Skeletal muscle satellite cell (primary cell): Measurements from ENCODE around the gene KMT2B.

ENCODE experiments used
- H3K27me3 ChIP-seq: 2 replicates; pipeline ENCODE4 v1.7.0; 2013; ENCODE audit warnings: low read length; ENCODE audit not compliant: control insufficient read depth, insufficient read depth
- H3K36me3 ChIP-seq: 2 replicates; pipeline ENCODE4 v1.7.0; 2013; ENCODE audit warnings: mild to moderate bottlenecking, control low read depth, low read length; ENCODE audit not compliant: insufficient read depth
- H3K4me1 ChIP-seq: 2 replicates; pipeline ENCODE4 v1.7.0; 2013; ENCODE audit warnings: low read length; ENCODE audit not compliant: control insufficient read depth, insufficient read depth
- H3K4me2 ChIP-seq: 2 replicates; pipeline ENCODE4 v1.7.0; 2013; ENCODE audit warnings: mild to moderate bottlenecking, low read length
- H3K4me3 ChIP-seq: 2 replicates; pipeline ENCODE4 v1.7.0; 2013; ENCODE audit warnings: low read length
- H3K9ac ChIP-seq: 2 replicates; pipeline ENCODE4 v1.7.0; 2013; ENCODE audit warnings: mild to moderate bottlenecking, low read depth, low read length, moderate library complexity
- H3K9me3 ChIP-seq: replicated peaks from 2 replicates; pipeline ENCODE4 v1.7.0; 2013; ENCODE audit warnings: mild to moderate bottlenecking, control low read depth, low read length

The KMT2B gene

DNA sequence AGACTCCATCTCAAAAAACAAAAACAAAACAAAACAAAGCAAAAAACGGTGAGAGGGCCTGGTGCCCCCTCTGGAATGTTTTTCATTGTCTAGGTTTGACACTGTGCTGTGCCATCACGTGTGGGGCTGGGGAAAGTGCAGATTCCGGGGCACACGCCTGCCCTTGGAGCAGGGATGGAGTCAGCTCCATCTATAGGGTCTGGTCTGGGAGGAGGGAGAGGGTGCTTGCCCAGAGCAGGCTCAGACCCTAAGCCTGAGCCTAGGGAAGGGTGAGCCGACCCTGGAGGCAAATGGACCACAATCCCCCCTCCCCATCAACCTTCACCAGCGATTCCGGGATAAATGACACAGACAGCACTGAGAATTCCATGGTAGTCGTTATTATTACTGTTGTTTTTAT lies 24.4 kb upstream of the KMT2B start:
- H3K4me2 ChIP-seq, result no peak overlapping the region
- no peaks in the 10 kb centered on the region for H3K9me3 ChIP-seq
- peaks cover 2% of the 10 kb centered on the region for H3K27me3 ChIP-seq
- no peak overlapping the region for H3K4me3 ChIP-seq
- H3K9ac ChIP-seq, result no peak overlapping the region
- H3K36me3 ChIP-seq, result no peaks in the 10 kb centered on the region
- H3K4me1 ChIP-seq, result no peaks in the 10 kb centered on the region

DNA sequence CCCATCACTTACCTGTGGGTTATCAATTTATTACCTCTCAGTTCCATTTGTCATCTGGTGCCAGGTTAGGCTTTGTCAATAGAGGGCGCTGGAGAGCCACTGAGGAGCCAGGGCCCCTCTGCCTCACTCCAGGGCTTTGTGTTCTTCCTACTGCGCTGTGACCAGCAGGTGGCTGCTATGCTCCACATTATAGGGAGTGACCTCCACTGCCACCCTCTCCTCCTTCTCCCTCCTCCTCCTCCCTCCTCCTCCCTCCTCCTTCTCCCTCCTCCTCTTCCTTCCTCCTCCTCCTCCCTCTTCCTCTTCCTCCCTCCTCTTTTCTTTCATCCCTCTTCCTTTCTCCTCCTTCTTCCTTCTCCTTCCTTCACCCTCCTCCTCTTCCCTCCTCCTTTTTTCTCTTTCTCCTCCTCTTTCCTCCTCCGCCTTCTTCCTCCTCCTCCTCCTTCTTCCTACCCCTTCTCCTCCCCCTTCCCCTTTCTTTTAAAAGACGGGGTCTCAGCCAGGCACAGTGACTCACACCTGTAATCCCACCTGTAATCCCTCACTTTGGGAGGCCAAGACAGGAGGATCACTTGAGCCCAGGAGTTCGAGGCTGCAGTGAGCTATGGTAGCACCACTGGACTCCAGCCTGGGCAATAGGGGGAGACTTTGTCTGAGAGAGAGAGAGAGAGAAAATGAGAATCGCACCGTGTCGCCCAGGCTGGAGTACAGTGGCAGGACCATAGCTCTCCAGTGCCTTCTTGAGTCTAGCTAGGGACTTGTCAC lies 23.8 kb upstream of the KMT2B start:
- Histone ChIP-seq H3K9me3 (no peaks in the 10 kb centered on the region), H3K4me2 (no peak overlapping the region), H3K27me3 (peaks cover 2% of the 10 kb centered on the region), H3K4me1 (no peaks in the 10 kb centered on the region), H3K36me3 (no peaks in the 10 kb centered on the region), H3K9ac (no peak overlapping the region), H3K4me3 (no peak overlapping the region)

- Histone ChIP-seq H3K4me3 (no peak overlapping the region), H3K9me3 (no peaks in the 10 kb centered on the region), H3K4me1 (no peaks in the 10 kb centered on the region), H3K36me3 (no peaks in the 10 kb centered on the region), H3K4me2 (no peak overlapping the region), H3K9ac (no peak overlapping the region), H3K27me3 (peaks cover 2% of the 10 kb centered on the region)
These were observed 21.8 kb upstream of the KMT2B start for GRCh38 chr19:35695895-35696422.

DNA sequence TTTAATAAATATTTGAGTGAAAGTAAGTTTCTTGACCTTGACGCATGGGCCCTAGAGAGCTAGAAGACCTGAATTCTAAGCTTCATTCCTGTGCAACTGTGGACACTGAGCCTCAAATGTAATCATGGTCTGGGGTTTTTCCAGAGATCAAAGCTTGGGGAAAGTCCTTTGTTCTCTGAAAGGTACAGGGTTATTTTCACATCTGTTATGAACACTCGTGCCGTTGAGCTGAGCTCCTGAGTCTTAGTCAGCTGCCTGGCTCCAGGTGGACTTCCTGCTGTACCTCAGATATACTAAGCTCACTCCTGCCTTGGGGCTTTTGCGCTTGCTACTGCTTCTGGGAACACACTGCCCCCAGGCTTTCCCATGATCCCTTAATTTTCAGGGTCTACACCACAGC lies 21.0 kb upstream of the KMT2B start:
- no peaks in the 10 kb centered on the region for H3K4me1 ChIP-seq
- H3K9ac ChIP-seq, result no peak overlapping the region
- H3K36me3 ChIP-seq, result no peaks in the 10 kb centered on the region
- no peak overlapping the region for H3K4me2 ChIP-seq
- peaks cover 2% of the 10 kb centered on the region for H3K27me3 ChIP-seq
- H3K4me3 ChIP-seq, result no peak overlapping the region
- no peaks in the 10 kb centered on the region for H3K9me3 ChIP-seq

GRCh38 chr19:35702223-35703012 lies 15.4 kb upstream of the KMT2B start:
- no peaks in the 10 kb centered on the region for H3K9me3 ChIP-seq
- H3K4me2 ChIP-seq, result peak overlapping the region; percentile 88
- no peaks in the 10 kb centered on the region for H3K27me3 ChIP-seq
- peaks cover 4% of the 10 kb centered on the region for H3K4me1 ChIP-seq
- H3K4me3 ChIP-seq, result peak overlapping the region; percentile 73
- peak overlapping the region; percentile 12 for H3K9ac ChIP-seq
- H3K36me3 ChIP-seq, result no peaks in the 10 kb centered on the region

DNA sequence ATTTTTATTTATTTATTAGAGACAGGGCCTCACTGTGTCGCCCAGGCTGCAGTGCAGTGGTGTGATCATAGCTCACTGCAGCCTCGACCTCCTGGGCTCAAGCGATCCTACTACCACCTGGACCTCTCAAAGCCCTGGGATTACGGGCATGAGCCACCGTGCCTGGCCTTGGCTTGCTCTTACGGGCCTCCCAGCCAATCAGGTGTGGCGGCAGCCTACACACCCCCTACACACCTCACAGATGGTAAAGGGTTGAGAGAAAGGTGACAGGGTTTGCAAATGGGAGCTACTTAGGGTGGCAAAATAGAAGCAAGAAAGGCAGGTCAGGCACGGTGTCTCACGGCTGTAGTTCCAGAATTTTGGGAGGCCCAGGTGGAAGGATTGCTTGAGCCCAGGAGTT lies 14.5 kb upstream of the KMT2B start:
- H3K36me3 ChIP-seq, result no peaks in the 10 kb centered on the region
- no peak overlapping the region for H3K4me3 ChIP-seq

GRCh38 chr19:35704218-35704617 lies 13.6 kb upstream of the KMT2B start, which contains the start of gene ZBTB32:
Gene ZBTB32, plus strand, starts transcription at chr19:35704558. Its CDS starts 10,069 bp downstream, at chr19:35714627.
- Histone ChIP-seq H3K4me3 (no peak within 1 kb of the TSS), H3K9me3 (no peaks in the 10 kb centered on the region), H3K4me1 (peaks cover 4% of the 10 kb centered on the region), H3K27me3 (peaks cover 7% of the 10 kb centered on the region), H3K9ac (no peak within 1 kb of the TSS), H3K36me3 (no peaks in the 10 kb centered on the region), H3K4me2 (no peak within 1 kb of the TSS)

More for the DNA sequence above, 14.5 kb upstream of the KMT2B start:
- peaks cover 4% of the 10 kb centered on the region for H3K4me1 ChIP-seq
- H3K9ac ChIP-seq, result no peak overlapping the region
- H3K4me2 ChIP-seq, result no peak overlapping the region
- H3K27me3 ChIP-seq, result peaks cover 4% of the 10 kb centered on the region
- H3K9me3 ChIP-seq, result no peaks in the 10 kb centered on the region

- Histone ChIP-seq H3K4me1 (no peaks in the 10 kb centered on the region), H3K36me3 (no peaks in the 10 kb centered on the region), H3K27me3 (peaks cover 7% of the 10 kb centered on the region), H3K4me2 (no peak overlapping the region), H3K9me3 (no peaks in the 10 kb centered on the region), H3K4me3 (no peak overlapping the region), H3K9ac (no peak overlapping the region)
These were observed 9.4 kb upstream of the KMT2B start for GRCh38 chr19:35708391-35708790.

DNA sequence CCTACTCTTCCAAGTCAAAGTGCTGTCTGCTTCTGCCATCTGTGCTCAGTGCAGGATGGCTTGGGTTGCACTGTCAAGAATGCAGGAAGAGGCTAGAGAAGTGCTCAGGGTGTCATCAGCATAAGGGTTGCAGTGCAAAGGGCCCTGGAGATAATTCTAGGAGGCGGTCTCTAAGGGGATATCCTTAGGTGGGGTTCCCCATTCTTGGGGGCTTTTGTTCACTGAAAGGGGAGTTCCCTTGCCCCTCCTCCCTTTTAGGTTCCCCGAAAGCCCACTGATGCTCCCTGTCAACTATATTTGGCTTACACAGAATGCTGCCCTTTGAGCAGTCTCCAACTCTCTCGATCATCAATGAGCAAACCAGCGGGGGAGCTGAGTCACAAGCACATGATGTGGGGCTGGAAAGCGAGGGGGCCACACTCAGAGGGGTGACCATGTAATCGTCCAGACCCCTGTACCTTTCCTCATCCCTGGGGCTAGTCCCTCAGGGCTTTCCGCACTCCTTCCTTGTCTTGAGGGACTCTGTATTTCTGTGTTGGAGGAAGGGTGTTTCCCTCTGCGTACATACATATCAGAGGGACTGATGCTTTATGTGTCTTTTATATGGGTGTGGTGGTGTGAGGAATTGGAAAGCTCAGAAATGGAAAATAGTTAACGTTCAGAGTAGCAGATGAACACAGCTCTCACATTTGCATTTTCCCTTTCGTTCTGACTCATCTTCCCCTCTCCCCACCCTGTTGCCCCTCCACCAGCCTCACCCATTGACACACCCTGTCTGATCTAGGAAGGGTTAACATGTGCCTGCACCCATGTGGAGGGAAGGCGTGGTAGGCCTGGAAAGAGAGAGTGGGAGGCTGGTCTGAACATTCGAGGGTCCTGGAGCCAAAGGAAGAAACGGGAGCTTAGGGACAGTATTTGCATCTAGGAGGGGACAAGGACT lies 6.7 kb upstream of the KMT2B start:
- Histone ChIP-seq H3K4me3 (no peak overlapping the region), H3K27me3 (peaks cover 7% of the 10 kb centered on the region)

GRCh38 chr19:35712567-35713505 lies 5.0 kb upstream of the KMT2B start:
- H3K27me3 ChIP-seq, result peaks cover 7% of the 10 kb centered on the region
- H3K4me3 ChIP-seq, result no peak overlapping the region
- no peaks in the 10 kb centered on the region for H3K36me3 ChIP-seq
- H3K9ac ChIP-seq, result no peak overlapping the region
- no peaks in the 10 kb centered on the region for H3K9me3 ChIP-seq
- peaks cover 13% of the 10 kb centered on the region for H3K4me1 ChIP-seq
- no peak overlapping the region for H3K4me2 ChIP-seq

More for the DNA sequence above, 6.7 kb upstream of the KMT2B start:
- Histone ChIP-seq H3K4me2 (no peak overlapping the region), H3K36me3 (no peaks in the 10 kb centered on the region), H3K4me1 (peaks cover 7% of the 10 kb centered on the region), H3K9me3 (no peaks in the 10 kb centered on the region), H3K9ac (no peak overlapping the region)
